SK-N-SH (cell line): Measurements from ENCODE around the gene DENND2C. TPM values are rescaled to one million over a fixed set of nuclear protein-coding genes. Genes with fewer than 3 reads are reported as not detected.

ENCODE experiments used
- CTCF ChIA-PET: fragments of 300-600, 350-600 bp; formaldehyde crosslinking; extraction: SDS; loops from one replicate; lab custom pipeline; 2021; lab: Yijun Ruan, JAX
- POLR2A ChIA-PET: fragments of 350-600 bp; sonication (Branson Sonifier 250); formaldehyde crosslinking; extraction: SDS; loops from one replicate; lab custom pipeline; 2020; ENCODE audit warnings: antibody characterized with exemption, inconsistent platforms; lab: Yijun Ruan, JAX
- DNase-seq: peaks from one replicate; pipeline ENCODE4 v3.0.0; 2012
- H2AFZ ChIP-seq: fragments of 200-600 bp; sonication (generic); 2 replicates; pipeline ENCODE4 v1.8.1; 2016; ENCODE audit warnings: antibody characterized with exemption, mild to moderate bottlenecking, low read depth
- H3F3A ChIP-seq: fragments of 200-600 bp; sonication (generic); replicated peaks from 2 replicates; pipeline ENCODE3; 2016; ENCODE audit warnings: antibody characterized with exemption, mild to moderate bottlenecking; ENCODE audit not compliant: insufficient read depth
- H3K27ac ChIP-seq, 2 experiments: fragments of 200-500 bp in 1 of 2; fragments of 200-600 bp in 1 of 2; sonication (Bioruptor generic) in 1 of 2; sonication (generic), shearing (Covaris generic) in 1 of 2; 2 replicates each; pipeline versions ENCODE4 v1.5.1 to v1.6.1; 2014 to 2016; ENCODE audit warnings: low read depth in 2 of 2, inconsistent platforms in 1 of 2, low read length in 1 of 2, mild to moderate bottlenecking in 1 of 2, mixed read lengths in 1 of 2
- H3K27me3 ChIP-seq: fragments of 200-600 bp; sonication (generic), shearing (Covaris generic); 2 replicates; pipeline ENCODE4 v1.6.1; 2016; ENCODE audit warnings: mixed run types; ENCODE audit not compliant: insufficient read depth
- H3K36me3 ChIP-seq, 2 experiments: fragments of 200-500 bp in 1 of 2; fragments of 200-600 bp in 1 of 2; sonication (Bioruptor generic) in 1 of 2; sonication (generic) in 1 of 2; replicated peaks in 1 of 2; 2 replicates each; pipeline versions ENCODE3 to v1.5.1; 2014 to 2016; ENCODE audit warnings: low read length in 1 of 2, mild to moderate bottlenecking in 1 of 2; ENCODE audit not compliant: insufficient read depth in 2 of 2, control insufficient read depth in 1 of 2
- H3K4me1 ChIP-seq, 2 experiments: fragments of 200-500 bp in 1 of 2; fragments of 200-600 bp in 1 of 2; sonication (Bioruptor generic) in 1 of 2; sonication (generic), shearing (Covaris generic) in 1 of 2; 2 replicates each; pipeline versions ENCODE4 v1.5.1 to v1.6.1; 2014 to 2016; ENCODE audit warnings: low read depth in 1 of 2, low read length in 1 of 2, mixed run types in 1 of 2; ENCODE audit not compliant: insufficient read depth in 2 of 2, control insufficient read depth in 1 of 2
- H3K4me2 ChIP-seq: fragments of 200-600 bp; sonication (generic), shearing (Covaris generic); 2 replicates; pipeline ENCODE4 v1.6.1; 2017; ENCODE audit warnings: mixed run types
- H3K4me3 ChIP-seq, 2 experiments: fragments of 200-500 bp in 1 of 2; fragments of 200-600 bp in 1 of 2; sonication (Bioruptor generic) in 1 of 2; sonication (generic), shearing (Covaris generic) in 1 of 2; 2 replicates each; pipeline versions ENCODE4 v1.5.1 to v1.8.1; 2014 to 2016; ENCODE audit warnings: low read depth in 2 of 2, inconsistent platforms in 1 of 2, low read length in 1 of 2, mild to moderate bottlenecking in 1 of 2, mixed read lengths in 1 of 2, moderate library complexity in 1 of 2
- H3K79me2 ChIP-seq: fragments of 200-600 bp; sonication (generic); 2 replicates; pipeline ENCODE4 v1.8.1; 2017; ENCODE audit warnings: mild to moderate bottlenecking; ENCODE audit not compliant: insufficient read depth
- H3K9ac ChIP-seq: fragments of 200-600 bp; sonication (generic); 2 replicates; pipeline ENCODE4 v1.6.1; 2017; ENCODE audit warnings: mixed run types
- H3K9me2 ChIP-seq: fragments of 200-600 bp; sonication (generic); 2 replicates; pipeline ENCODE4 v1.6.1; 2017; ENCODE audit warnings: mixed run types
- H3K9me3 ChIP-seq: fragments of 200-600 bp; sonication (generic); 2 replicates; pipeline ENCODE4 v1.6.1; 2017; ENCODE audit warnings: mixed run types, mild to moderate bottlenecking, moderate library complexity
- H4K20me1 ChIP-seq: fragments of 200-600 bp; sonication (generic); 2 replicates; pipeline ENCODE4 v1.6.1; 2017; ENCODE audit warnings: mild to moderate bottlenecking, mixed run types; ENCODE audit not compliant: insufficient read depth
- CHD2 ChIP-seq: fragments of 150-350 bp; IDR thresholded peaks from 2 replicates; pipeline ENCODE4 v1.6.1; 2018; ENCODE audit warnings: low read length; ENCODE audit not compliant: partially characterized antibody
- CTCF ChIP-seq: fragments of 200-600 bp; sonication (generic); IDR thresholded peaks from 2 replicates; pipeline ENCODE4 v1.6.1; 2017; ENCODE audit warnings: antibody characterized with exemption, mild to moderate bottlenecking, moderate library complexity
- ELF1 ChIP-seq: IDR thresholded peaks from 2 replicates; pipeline ENCODE4 v1.4.0; 2012
- EZH2phosphoT487 ChIP-seq: fragments of 200-600 bp; sonication (generic); IDR thresholded peaks from 2 replicates; pipeline ENCODE4 v1.6.1; 2017; ENCODE audit warnings: low read depth, mixed run types, mild to moderate bottlenecking, antibody characterized with exemption, moderate library complexity, borderline replicate concordance
- FOSL2 ChIP-seq: IDR thresholded peaks from 2 replicates; pipeline ENCODE4 v1.4.0; 2012; ENCODE audit warnings: low read depth, mild to moderate bottlenecking, moderate library complexity, borderline replicate concordance
- FOXJ3 ChIP-seq: sonication (generic); formaldehyde crosslinking; IDR thresholded peaks from 2 replicates; pipeline ENCODE4 v1.5.1; 2020; ENCODE audit warnings: mild to moderate bottlenecking, missing genetic modification reagents
- FOXM1 ChIP-seq: IDR thresholded peaks from 2 replicates; pipeline ENCODE4 v1.4.0; 2012; ENCODE audit warnings: low read depth, mild to moderate bottlenecking
- GABPA ChIP-seq: IDR thresholded peaks from 2 replicates; pipeline ENCODE4 v1.4.0; 2012; ENCODE audit warnings: low read depth, mild to moderate bottlenecking
- GATA2 ChIP-seq: sonication (generic); formaldehyde crosslinking; IDR thresholded peaks from 2 replicates; pipeline ENCODE4 v1.5.0; 2020; ENCODE audit warnings: mild to moderate bottlenecking, missing genetic modification reagents
- IRF3 ChIP-seq: fragments of 150-350 bp; IDR thresholded peaks from 2 replicates; pipeline ENCODE4 v1.6.1; 2016; ENCODE audit warnings: mild to moderate bottlenecking, low read depth, low read length
- MXI1 ChIP-seq: IDR thresholded peaks from 2 replicates; pipeline ENCODE4 v1.6.1; 2012; ENCODE audit warnings: mild to moderate bottlenecking, low read depth, low read length, improper control_type of control experiment
- NFIC ChIP-seq: IDR thresholded peaks from 2 replicates; pipeline ENCODE4 v1.4.0; 2012; ENCODE audit warnings: borderline replicate concordance
- NRF1 ChIP-seq: IDR thresholded peaks from 2 replicates; pipeline ENCODE4 v1.6.1; 2012; ENCODE audit warnings: low read depth, mild to moderate bottlenecking, low read length
- PBX3 ChIP-seq: IDR thresholded peaks from 2 replicates; pipeline ENCODE4; 2012
- RAD21 ChIP-seq: IDR thresholded peaks from 2 replicates; pipeline ENCODE4 v1.6.1; 2012; ENCODE audit warnings: mild to moderate bottlenecking, low read length
- RFX5 ChIP-seq: IDR thresholded peaks from 2 replicates; pipeline ENCODE4 v1.6.1; 2012; ENCODE audit warnings: mild to moderate bottlenecking, improper control_type of control experiment, low read length
- RXRA ChIP-seq: IDR thresholded peaks from 2 replicates; pipeline ENCODE4 v1.4.0; 2012; ENCODE audit warnings: low read depth, mild to moderate bottlenecking, borderline replicate concordance
- SIN3A ChIP-seq: IDR thresholded peaks from 2 replicates; pipeline ENCODE4 v1.6.1; 2012; ENCODE audit warnings: low read depth, mild to moderate bottlenecking, low read length, moderate library complexity, borderline replicate concordance
- TCF12 ChIP-seq: IDR thresholded peaks from 2 replicates; pipeline ENCODE4 v1.4.0; 2012
- USF1 ChIP-seq: IDR thresholded peaks from 2 replicates; pipeline ENCODE4 v1.4.0; 2012; ENCODE audit warnings: low read depth, borderline replicate concordance
- polyA plus RNA-seq, 3 experiments: library from polyadenylated mRNA; depleted of rRNA; stranded (reverse); fragments of >200 nt; gene quantifications; 2 replicates each; pipeline ENCODE4 v1.2.3, GENCODE V29; 2012

The DENND2C gene
- polyA plus RNA-seq, 1 of the 3 experiments (the other 2 are of a cell fraction) = 0.03 TPM

- Histone ChIP-seq H3K79me2 (no peaks in the 10 kb centered on the region), H4K20me1 (no peaks in the 10 kb centered on the region), H3K27ac (no peak overlapping the region), H3K9me3 (no peaks in the 10 kb centered on the region), H3F3A (no peaks in the 10 kb centered on the region), H3K4me2 (no peak overlapping the region), H3K9ac (no peak overlapping the region), H3K4me1 (no peaks in the 10 kb centered on the region), H2AFZ (no peak overlapping the region), H3K4me3 (no peak overlapping the region), H3K36me3 (no peaks in the 10 kb centered on the region), H3K27me3 (no peaks in the 10 kb centered on the region; the same call in 1 of the 2 replicates), H3K9me2 (no peaks in the 10 kb centered on the region)
- TF ChIP-seq RAD21 (no peak), FOXJ3 (CRISPR knock-in tag) (no peak), CTCF (no peak), NFIC (no peak), EZH2phosphoT487 (no peak), RXRA (no peak), TCF12 (no peak), NRF1 (no peak), GABPA (no peak), PBX3 (no peak), CHD2 (no peak), RFX5 (no peak), FOSL2 (no peak), FOXM1 (no peak), IRF3 (no peak), USF1 (no peak), GATA2 (CRISPR knock-in tag) (no peak), SIN3A (no peak), MXI1 (no peak), ELF1 (no peak)
- ChIA-PET CTCF (interaction anchor here (0.9 kb wide), 1 partner anchor 350 kb away, joined by 3 read pairs; no protein-coding TSS in a partner anchor), POLR2A (no interaction called here)
- DNase-seq = no peak
Measured at GRCh38 chr1:114696810-114697209, 27.0 kb upstream of the DENND2C start.
